A673 (cell line): Measurements from ENCODE around the gene PRR5L. TPM values are rescaled to one million over a fixed set of nuclear protein-coding genes. Genes with fewer than 3 reads are reported as not detected.
A peak's percentile ranks its signal among the peaks of the same experiment; 100 is the strongest.

Source experiments
- BruUV-seq: library from RNA; stranded (reverse); fragments of 400-500 nt; replicated peaks from 2 replicates; lab custom pipeline; 2021; lab: Mats Ljungman, UMichigan
- CTCF ChIA-PET: fragments of 300-600 bp; sonication (Branson Sonifier 250); formaldehyde crosslinking; loops from one replicate; lab custom pipeline; 2022; ENCODE audit warnings: antibody characterized with exemption; lab: Charles Lee
- POLR2A ChIA-PET: fragments of 300-600 bp; sonication (Branson Sonifier 250); formaldehyde crosslinking; loops from one replicate; lab custom pipeline; 2022; ENCODE audit warnings: antibody characterized with exemption; ENCODE audit not compliant: low non-redundant PET; lab: Charles Lee
- DNase-seq: peaks from one replicate; pipeline ENCODE4 v3.0.0-alpha.2; 2015; ENCODE audit warnings: low spot score
- H3K27ac ChIP-seq: fragments of 200-600 bp; sonication (generic); 2 replicates; pipeline ENCODE4 v1.5.1; 2016; ENCODE audit warnings: mixed run types, low read depth, mild to moderate bottlenecking, mixed read lengths, antibody characterized with exemption, low read length; ENCODE audit not compliant: poor library complexity, severe bottlenecking
- H3K27me3 ChIP-seq: fragments of 200-600 bp; sonication (generic); replicated peaks from 2 replicates; pipeline ENCODE4 v1.6.1; 2017; ENCODE audit warnings: mixed run types, low read depth, mild to moderate bottlenecking, mixed read lengths, antibody characterized with exemption, low read length; ENCODE audit not compliant: insufficient read depth, poor library complexity
- H3K36me3 ChIP-seq: fragments of 200-600 bp; sonication (generic); 2 replicates; pipeline ENCODE4 v1.6.1; 2016; ENCODE audit warnings: mixed run types, mild to moderate bottlenecking, mixed read lengths, antibody characterized with exemption, low read length; ENCODE audit not compliant: insufficient read depth, poor library complexity, severe bottlenecking
- H3K4me1 ChIP-seq: fragments of 200-600 bp; sonication (generic); 2 replicates; pipeline ENCODE4 v1.6.1; 2017; ENCODE audit warnings: mixed run types, mild to moderate bottlenecking, mixed read lengths, antibody characterized with exemption, low read length; ENCODE audit not compliant: insufficient read depth, poor library complexity, severe bottlenecking
- H3K4me3 ChIP-seq: fragments of 200-600 bp; sonication (generic); 2 replicates; pipeline ENCODE4 v1.5.1; 2016; ENCODE audit warnings: low read depth, mixed run types, mild to moderate bottlenecking, mixed read lengths, low read length; ENCODE audit not compliant: poor library complexity, severe bottlenecking
- H3K9me3 ChIP-seq: fragments of 200-600 bp; sonication (generic); 2 replicates; pipeline ENCODE4 v1.6.1; 2016; ENCODE audit warnings: mixed run types, low read depth, mild to moderate bottlenecking, mixed read lengths, antibody characterized with exemption, low read length; ENCODE audit not compliant: poor library complexity, severe bottlenecking
- CTCF ChIP-seq: fragments of 300-800, 200-600 bp; sonication (generic); conservative IDR thresholded peaks from 2 replicates; pipeline ENCODE4 v1.5.1; 2017; ENCODE audit warnings: low read depth, mild to moderate bottlenecking, antibody characterized with exemption, low read length, moderate library complexity, mixed read lengths
- EZH2 ChIP-seq: fragments of 200-600 bp; sonication (generic); IDR thresholded peaks from 2 replicates; pipeline ENCODE4 v1.6.1; 2017; ENCODE audit warnings: borderline replicate concordance, low read depth, mild to moderate bottlenecking, mixed read lengths, antibody characterized with exemption, low read length; ENCODE audit not compliant: poor library complexity, severe bottlenecking
- intact Hi-C: fragments of 100-400 bp; cut with micrococcal nuclease; formaldehyde crosslinking; loops from one replicate; pipeline ENCODE4 v1.10.0; 2022; ENCODE audit not compliant: unreplicated experiment
- total RNA-seq: library from RNA; stranded (reverse); gene quantifications from 2 replicates; pipeline ENCODE4 v1.2.3, GENCODE V29; 2021

The PRR5L gene
- total RNA-seq, 1 experiment from 2014 or later, result 102 TPM

GRCh38 chr11:36365907-36366306 is 69.8 kb downstream of the PRR5L start:
- POLR2A ChIA-PET, result no interaction called here
- no peaks in the 10 kb centered on the region for H3K27me3 ChIP-seq
- no TSS peak for BruUV-seq
- CTCF ChIA-PET, result no interaction called here
- H3K36me3 ChIP-seq, result no peaks in the 10 kb centered on the region
- no peaks in the 10 kb centered on the region for H3K9me3 ChIP-seq
- peak; percentile 84 for DNase-seq
- H3K27ac ChIP-seq, result no peak overlapping the region
- H3K4me1 ChIP-seq, result peaks cover 34% of the 10 kb centered on the region
- no peak for TF ChIP-seq EZH2
- no peak for TF ChIP-seq CTCF
- no peak overlapping the region for H3K4me3 ChIP-seq
- intact Hi-C loops, result no loop called here

GRCh38 chr11:36367806-36368680 is 72.0 kb downstream of the PRR5L start:
- Histone ChIP-seq H3K27me3 (no peaks in the 10 kb centered on the region), H3K36me3 (no peaks in the 10 kb centered on the region), H3K9me3 (no peaks in the 10 kb centered on the region), H3K4me3 (no peak overlapping the region), H3K4me1 (peaks cover 45% of the 10 kb centered on the region), H3K27ac (no peak overlapping the region)
- intact Hi-C loops, result no loop called here
- POLR2A ChIA-PET, result no interaction called here
- CTCF ChIA-PET, result no interaction called here
- no peak for DNase-seq
- TF ChIP-seq EZH2 (no peak), CTCF (no peak)
- BruUV-seq, result no TSS peak

GRCh38 chr11:36371181-36371580 is 75.1 kb downstream of the PRR5L start:
- POLR2A ChIA-PET, result interaction anchor here (0.7 kb wide), 1 partner anchor 152 kb away, joined by 3 read pairs; no protein-coding TSS in a partner anchor
- Histone ChIP-seq H3K36me3 (no peaks in the 10 kb centered on the region), H3K9me3 (no peaks in the 10 kb centered on the region), H3K27ac (no peak overlapping the region), H3K4me3 (no peak overlapping the region), H3K27me3 (no peaks in the 10 kb centered on the region), H3K4me1 (peaks cover 49% of the 10 kb centered on the region)
- BruUV-seq, result no TSS peak
- no peak for DNase-seq
- intact Hi-C loops, result loop anchor here (5.0 to 10.0 kb wide), 4 partner anchors 64 to 756 kb away; partner anchors contain the start of gene FJX1
- TF ChIP-seq EZH2 (no peak), CTCF (no peak)
- CTCF ChIA-PET, result no interaction called here
